Measurements from ENCODE around the gene NRGN. TPM values are rescaled to one million over a fixed set of nuclear protein-coding genes. Genes with fewer than 3 reads are reported as not detected.

NRGN gene
- total and polyA plus RNA-seq, 10 of the 15 experiments (the other 5 are each of a cell fraction or from before 2014, with no cell fraction given) = 0.36 to 3.2 (median 1.1) TPM; not detected in 2

DNA sequence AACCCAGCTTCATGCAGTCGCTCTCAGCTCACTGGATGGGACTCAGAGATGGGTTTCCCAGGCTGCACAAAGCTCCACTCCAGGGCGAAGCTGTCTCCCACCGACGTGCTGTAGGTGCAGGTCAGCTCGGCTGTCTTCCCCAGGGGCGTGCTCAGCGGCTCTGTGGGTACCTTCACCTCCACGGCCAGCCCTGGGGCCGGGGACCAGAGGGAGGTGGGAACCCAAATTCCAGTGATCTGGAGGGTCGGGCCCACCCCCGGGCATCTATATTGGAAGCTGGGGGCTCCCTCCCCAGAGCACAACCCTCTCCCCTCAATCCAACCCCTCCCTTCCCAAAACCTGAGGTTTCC is 11.6 kb downstream of the NRGN start:
- POLR2A ChIA-PET = no interaction called here
- in situ Hi-C loops (cut with MboI) (no loop called here), intact Hi-C loops (cut with micrococcal nuclease; ENCODE audit: unreplicated experiment) (no loop called here)
- CTCF ChIA-PET = interaction anchor here (0.6 kb wide), 1 partner anchor 43 kb away, joined by 3 read pairs; no protein-coding TSS in a partner anchor
- H3K9me3 ChIP-seq (replicated peaks; ENCODE audit: control insufficient read depth, insufficient read depth, low read length) = no peaks in the 10 kb centered on the region
- no TSS peak for BruUV-seq (replicated peaks)
- peaks cover 1% of the 10 kb centered on the region; the same call in 1 of the 2 replicates for H3K4me1 ChIP-seq (ENCODE audit: control insufficient read depth, insufficient read depth, low read length)
- H3K27me3 ChIP-seq (replicated peaks in 1 of 2; ENCODE audit: control insufficient read depth in 2 of 2, insufficient read depth in 2 of 2, low read length in 1 of 2) = no peaks in the 10 kb centered on the region
- DNase-seq (ENCODE audit: low read depth, low spot score) (no peak), FAIRE-seq (no peak), ATAC-seq (no peak)
- TF ChIP-seq SUZ12 (IDR thresholded peaks at IDR 0.05; ENCODE audit: unreplicated experiment) (no peak), PML (IDR thresholded peaks at IDR 0.05; ENCODE audit: low read length) (no peak), SUPT20H (IDR thresholded peaks at IDR 0.05; ENCODE audit: borderline replicate concordance, control insufficient read depth, low read depth, low read length) (no peak), RCOR1 (conservative IDR thresholded peaks at IDR 0.05; ENCODE audit: low read depth, low read length) (no peak), SP1 (IDR thresholded peaks at IDR 0.05; ENCODE audit: low read depth, low read length) (no peak), TCF7 (IDR thresholded peaks at IDR 0.05; ENCODE audit: borderline replicate concordance) (no peak)
- TF ChIP-seq, protein P1, sequence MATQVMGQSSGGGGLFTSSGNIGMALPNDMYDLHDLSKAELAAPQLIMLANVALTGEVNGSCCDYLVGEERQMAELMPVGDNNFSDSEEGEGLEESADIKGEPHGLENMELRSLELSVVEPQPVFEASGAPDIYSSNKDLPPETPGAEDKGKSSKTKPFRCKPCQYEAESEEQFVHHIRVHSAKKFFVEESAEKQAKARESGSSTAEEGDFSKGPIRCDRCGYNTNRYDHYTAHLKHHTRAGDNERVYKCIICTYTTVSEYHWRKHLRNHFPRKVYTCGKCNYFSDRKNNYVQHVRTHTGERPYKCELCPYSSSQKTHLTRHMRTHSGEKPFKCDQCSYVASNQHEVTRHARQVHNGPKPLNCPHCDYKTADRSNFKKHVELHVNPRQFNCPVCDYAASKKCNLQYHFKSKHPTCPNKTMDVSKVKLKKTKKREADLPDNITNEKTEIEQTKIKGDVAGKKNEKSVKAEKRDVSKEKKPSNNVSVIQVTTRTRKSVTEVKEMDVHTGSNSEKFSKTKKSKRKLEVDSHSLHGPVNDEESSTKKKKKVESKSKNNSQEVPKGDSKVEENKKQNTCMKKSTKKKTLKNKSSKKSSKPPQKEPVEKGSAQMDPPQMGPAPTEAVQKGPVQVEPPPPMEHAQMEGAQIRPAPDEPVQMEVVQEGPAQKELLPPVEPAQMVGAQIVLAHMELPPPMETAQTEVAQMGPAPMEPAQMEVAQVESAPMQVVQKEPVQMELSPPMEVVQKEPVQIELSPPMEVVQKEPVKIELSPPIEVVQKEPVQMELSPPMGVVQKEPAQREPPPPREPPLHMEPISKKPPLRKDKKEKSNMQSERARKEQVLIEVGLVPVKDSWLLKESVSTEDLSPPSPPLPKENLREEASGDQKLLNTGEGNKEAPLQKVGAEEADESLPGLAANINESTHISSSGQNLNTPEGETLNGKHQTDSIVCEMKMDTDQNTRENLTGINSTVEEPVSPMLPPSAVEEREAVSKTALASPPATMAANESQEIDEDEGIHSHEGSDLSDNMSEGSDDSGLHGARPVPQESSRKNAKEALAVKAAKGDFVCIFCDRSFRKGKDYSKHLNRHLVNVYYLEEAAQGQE (IDR thresholded peaks at IDR 0.05; ENCODE audit: low read depth, low read length) = no peak
- H3K79me2 ChIP-seq (ENCODE audit: control insufficient read depth, insufficient read depth, low read length) = no peaks in the 10 kb centered on the region; the same call in 1 of the 2 replicates
- H3K4me3 ChIP-seq = no peak overlapping the region
- no peaks in the 10 kb centered on the region for H4K20me1 ChIP-seq (ENCODE audit: control insufficient read depth, insufficient read depth)
- no peak overlapping the region for H3K4me2 ChIP-seq (ENCODE audit: control insufficient read depth, insufficient read depth)
- H3K36me3 ChIP-seq (ENCODE audit: control insufficient read depth in 2 of 2, insufficient read depth in 2 of 2, low read length in 1 of 2) = no peaks in the 10 kb centered on the region; a peak in 1 of 4 replicates
- RAD21 ChIA-PET (ENCODE audit: unreplicated experiment) = interaction anchor here (1.8 kb wide), 1 partner anchor 82 kb away, joined by 6 read pairs; no protein-coding TSS in a partner anchor
- no peak overlapping the region for H3K9ac ChIP-seq (ENCODE audit: control insufficient read depth, insufficient read depth, low read length)
- 50% methylated on average over 10 of the region's 11 CpGs for WGBS (ENCODE audit: insufficient coverage, insufficient replicate concordance, low lambda C conversion rate, missing lambda C conversion rate)
- no peak overlapping the region for H3K27ac ChIP-seq (ENCODE audit: control insufficient read depth, insufficient read depth)
- SMC1A ChIA-PET (ENCODE audit: uncharacterized antibody, unreplicated experiment) = interaction anchor here (1.5 kb wide), 1 partner anchor 10 kb away, joined by 3 read pairs; no protein-coding TSS in a partner anchor
- H2AFZ ChIP-seq (ENCODE audit: control insufficient read depth, low read depth, low read length) = no peak overlapping the region

Data from GM12878 (cell line).